Activated CD8-positive, alpha-beta memory T cell treated with anti-CD3 and anti-CD28 coated beads, Interleukin-2, amount 10 ng/mL, durations not matched to agents 7 days and 5 days (primary cell): ENCODE measurements around the gene ZNF451. TPM values are rescaled to one million over a fixed set of nuclear protein-coding genes. Genes with fewer than 3 reads are reported as not detected.
"Not testable (repeated sequence)": the region's sequence is repeated elsewhere in the genome, so short reads cannot be mapped to it uniquely, and the experiment has no call there.

ENCODE experiments used
- ATAC-seq: fragments of 150-1000 bp; cut with Tn5 transposase; one replicate; pipeline ENCODE4 v1.10.0; 2021; ENCODE audit warnings: moderate library complexity
- CTCF ChIA-PET: fragments of 350-600 bp; sonication (Branson Sonifier 250); formaldehyde crosslinking; loops from one replicate; lab custom pipeline; 2021; ENCODE audit warnings: antibody characterized with exemption; lab: Charles Lee
- DNase-seq: peaks from one replicate; pipeline ENCODE4 v3.0.0-alpha.2; 2020
- H3K27ac Mint-ChIP-seq: one replicate; pipeline ENCODE4 v1.8.0; 2021; ENCODE audit warnings: mild to moderate bottlenecking, mixed read lengths
- H3K27me3 Mint-ChIP-seq: one replicate; pipeline ENCODE4 v1.8.0; 2021; ENCODE audit warnings: mixed read lengths
- H3K36me3 Mint-ChIP-seq: one replicate; pipeline ENCODE4 v1.8.0; 2021; ENCODE audit warnings: mild to moderate bottlenecking, mixed read lengths
- H3K4me1 Mint-ChIP-seq: one replicate; pipeline ENCODE4 v1.8.0; 2021; ENCODE audit warnings: mixed read lengths
- H3K4me3 Mint-ChIP-seq: one replicate; pipeline ENCODE4 v1.8.0; 2021; ENCODE audit warnings: mild to moderate bottlenecking, moderate library complexity, mixed read lengths
- H3K9me3 Mint-ChIP-seq: one replicate; pipeline ENCODE4 v1.8.0; 2022; ENCODE audit warnings: low read depth, mixed read lengths
- total RNA-seq, 2 experiments: library from RNA; stranded (reverse); gene quantifications; one replicate each; pipeline ENCODE4 v1.2.3, GENCODE V29; 2021

The ZNF451 gene
- total RNA-seq: 10 to 100 TPM; 64.9 to 68.7 TPM

- Mint-ChIP-seq H3K4me3 (peak within 1 kb of the TSS; percentile 79), H3K4me1 (peaks cover 32% of the 10 kb centered on the region), H3K27me3 (no peaks in the 10 kb centered on the region), H3K27ac (peak within 1 kb of the TSS; percentile 86), H3K9me3 (no peaks in the 10 kb centered on the region), H3K36me3 (peaks cover 19% of the 10 kb centered on the region)
- peak; percentile 98 for DNase-seq
- peak; percentile 94 for ATAC-seq
- CTCF ChIA-PET: interaction anchor here (1.0 to 1.5 kb wide), 3 partner anchors 14 to 227 kb away, joined by 3 to 4 read pairs (median 3); partner anchors contain the start of gene PRIM2
Observed at GRCh38 chr6:57089687-57090457, at the start of gene ZNF451. Gene ZNF451 (plus strand): TSS chr6:57090188. CDS start chr6:57090254, 66 bp downstream.

- H3K4me3 Mint-ChIP-seq, DNase-seq, H3K36me3 Mint-ChIP-seq, ATAC-seq, H3K9me3 Mint-ChIP-seq, CTCF ChIA-PET, H3K27ac Mint-ChIP-seq: not testable (repeated sequence)
- Mint-ChIP-seq H3K27me3 (peaks cover 47% of the 10 kb centered on the region), H3K4me1 (peaks cover 15% of the 10 kb centered on the region)
Observed at GRCh38 chr6:57044061-57044460, 45.9 kb upstream of the ZNF451 start.

GRCh38 chr6:57044568-57044967 lies 45.4 kb upstream of the ZNF451 start:
- Mint-ChIP-seq H3K27me3 (peaks cover 44% of the 10 kb centered on the region), H3K4me1 (peaks cover 20% of the 10 kb centered on the region), H3K36me3 (peaks cover 13% of the 10 kb centered on the region), H3K4me3 (no peak overlapping the region), H3K27ac (no peak overlapping the region), H3K9me3 (no peaks in the 10 kb centered on the region)
- CTCF ChIA-PET: interaction anchor here (0.6 to 1.0 kb wide), 2 partner anchors 12 to 23 kb away, joined by 3 to 4 read pairs; no protein-coding TSS in a partner anchor
- no peak for ATAC-seq
- no peak for DNase-seq

- peak within 1 kb of the TSS; percentile 88 for H3K27ac Mint-ChIP-seq
- ATAC-seq: peak; percentile 94
- H3K36me3 Mint-ChIP-seq: peaks cover 24% of the 10 kb centered on the region
- H3K27me3 Mint-ChIP-seq: peaks cover 39% of the 10 kb centered on the region
- peak within 1 kb of the TSS; percentile 89 for H3K4me3 Mint-ChIP-seq
- DNase-seq: peak; percentile 87
- CTCF ChIA-PET: interaction anchor here (1.3 to 1.7 kb wide), 3 partner anchors 92 to 270 kb away, joined by 3 to 7 read pairs (median 6); partner anchors contain the start of gene BEND6
- H3K9me3 Mint-ChIP-seq: not testable (repeated sequence)
- H3K4me1 Mint-ChIP-seq: peaks cover 22% of the 10 kb centered on the region
Observed at GRCh38 chr6:57046332-57047256, 43.4 kb upstream of the ZNF451 start, which contains the start of gene KIAA1586. Gene KIAA1586 (plus strand): TSS chr6:57046693. CDS start chr6:57046756, 63 bp downstream.

GRCh38 chr6:57047257-57047585 lies 42.8 kb upstream of the ZNF451 start:
- H3K4me3 Mint-ChIP-seq, DNase-seq, CTCF ChIA-PET, H3K9me3 Mint-ChIP-seq, H3K27ac Mint-ChIP-seq: not testable (repeated sequence)
- H3K4me1 Mint-ChIP-seq: peaks cover 22% of the 10 kb centered on the region
- H3K36me3 Mint-ChIP-seq: peaks cover 26% of the 10 kb centered on the region
- H3K27me3 Mint-ChIP-seq: peaks cover 32% of the 10 kb centered on the region
- ATAC-seq: peak; percentile 16

GRCh38 chr6:57047859-57048258 lies 42.1 kb upstream of the ZNF451 start:
- peak overlapping the region; percentile 69 for H3K4me3 Mint-ChIP-seq
- peaks cover 28% of the 10 kb centered on the region for H3K27me3 Mint-ChIP-seq
- H3K27ac Mint-ChIP-seq: peak overlapping the region; percentile 68
- ATAC-seq, DNase-seq, H3K9me3 Mint-ChIP-seq, CTCF ChIA-PET: not testable (repeated sequence)
- H3K36me3 Mint-ChIP-seq: peaks cover 28% of the 10 kb centered on the region
- H3K4me1 Mint-ChIP-seq: peaks cover 22% of the 10 kb centered on the region

GRCh38 chr6:57048577-57048976 lies 41.4 kb upstream of the ZNF451 start:
- peaks cover 22% of the 10 kb centered on the region for H3K4me1 Mint-ChIP-seq
- no peak overlapping the region for H3K27ac Mint-ChIP-seq
- no peak for DNase-seq
- H3K36me3 Mint-ChIP-seq: peaks cover 34% of the 10 kb centered on the region
- no peak for ATAC-seq
- H3K4me3 Mint-ChIP-seq: peak overlapping the region; percentile 69
- no peaks in the 10 kb centered on the region for H3K9me3 Mint-ChIP-seq
- peaks cover 23% of the 10 kb centered on the region for H3K27me3 Mint-ChIP-seq
- CTCF ChIA-PET: no interaction called here

GRCh38 chr6:57063847-57064246 lies 26.1 kb upstream of the ZNF451 start:
- CTCF ChIA-PET: no interaction called here
- no peaks in the 10 kb centered on the region for H3K9me3 Mint-ChIP-seq
- DNase-seq (no peak), ATAC-seq (no peak)
- no peaks in the 10 kb centered on the region for H3K27me3 Mint-ChIP-seq
- no peak overlapping the region for H3K27ac Mint-ChIP-seq
- peaks cover 9% of the 10 kb centered on the region for H3K4me1 Mint-ChIP-seq
- no peak overlapping the region for H3K4me3 Mint-ChIP-seq
- peaks cover 29% of the 10 kb centered on the region for H3K36me3 Mint-ChIP-seq

GRCh38 chr6:57064809-57065208 lies 25.2 kb upstream of the ZNF451 start:
- no peaks in the 10 kb centered on the region for H3K27me3 Mint-ChIP-seq
- DNase-seq (no peak), ATAC-seq (no peak)
- H3K27ac Mint-ChIP-seq: peak overlapping the region; percentile 34
- peaks cover 9% of the 10 kb centered on the region for H3K4me1 Mint-ChIP-seq
- H3K36me3 Mint-ChIP-seq: peaks cover 25% of the 10 kb centered on the region
- H3K4me3 Mint-ChIP-seq: no peak overlapping the region
- no peaks in the 10 kb centered on the region for H3K9me3 Mint-ChIP-seq
- CTCF ChIA-PET: no interaction called here

GRCh38 chr6:57068061-57068460 lies 21.9 kb upstream of the ZNF451 start:
- Mint-ChIP-seq H3K36me3 (peaks cover 11% of the 10 kb centered on the region), H3K4me3 (no peak overlapping the region), H3K4me1 (peaks cover 9% of the 10 kb centered on the region), H3K27ac (no peak overlapping the region), H3K27me3 (no peaks in the 10 kb centered on the region), H3K9me3 (no peaks in the 10 kb centered on the region)
- DNase-seq (no peak), ATAC-seq (no peak)
- CTCF ChIA-PET: no interaction called here

GRCh38 chr6:57069228-57069627 lies 20.8 kb upstream of the ZNF451 start:
- no peaks in the 10 kb centered on the region for H3K27me3 Mint-ChIP-seq
- CTCF ChIA-PET: no interaction called here
- peaks cover 9% of the 10 kb centered on the region for H3K4me1 Mint-ChIP-seq
- DNase-seq: no peak
- no peak overlapping the region for H3K27ac Mint-ChIP-seq
- H3K4me3 Mint-ChIP-seq: no peak overlapping the region
- ATAC-seq: no peak
- no peaks in the 10 kb centered on the region for H3K9me3 Mint-ChIP-seq
- H3K36me3 Mint-ChIP-seq: peaks cover 11% of the 10 kb centered on the region

GRCh38 chr6:57069920-57070331 lies 20.1 kb upstream of the ZNF451 start:
- CTCF ChIA-PET: no interaction called here

GRCh38 chr6:57072108-57072507 lies 17.9 kb upstream of the ZNF451 start:
- Mint-ChIP-seq H3K36me3 (no peaks in the 10 kb centered on the region), H3K4me3 (no peak overlapping the region), H3K27ac (no peak overlapping the region), H3K4me1 (no peaks in the 10 kb centered on the region), H3K27me3 (no peaks in the 10 kb centered on the region), H3K9me3 (no peaks in the 10 kb centered on the region)
- CTCF ChIA-PET: interaction anchor here (1.2 kb wide), 1 partner anchor 9 kb away, joined by 3 read pairs; no protein-coding TSS in a partner anchor
- no peak for DNase-seq
- no peak for ATAC-seq

More at GRCh38 chr6:57069920-57070331, 20.1 kb upstream of the ZNF451 start:
- Mint-ChIP-seq H3K36me3 (peaks cover 9% of the 10 kb centered on the region), H3K27ac (no peak overlapping the region), H3K9me3 (no peaks in the 10 kb centered on the region), H3K27me3 (no peaks in the 10 kb centered on the region), H3K4me1 (peaks cover 3% of the 10 kb centered on the region), H3K4me3 (no peak overlapping the region)
- no peak for ATAC-seq
- no peak for DNase-seq
